GM18870 (cell line): ENCODE results near the gene BLVRA.
"Not testable (repeated sequence)": the region's sequence is repeated elsewhere in the genome, so short reads cannot be mapped to it uniquely, and the experiment has no call there.

ENCODE experiments used
- ATAC-seq: cut with Tn5 transposase; IDR thresholded peaks from one replicate; pipeline ENCODE4 v1.9.1; 2021; ENCODE audit warnings: moderate library complexity; ENCODE audit not compliant: unreplicated experiment

Gene BLVRA

DNA sequence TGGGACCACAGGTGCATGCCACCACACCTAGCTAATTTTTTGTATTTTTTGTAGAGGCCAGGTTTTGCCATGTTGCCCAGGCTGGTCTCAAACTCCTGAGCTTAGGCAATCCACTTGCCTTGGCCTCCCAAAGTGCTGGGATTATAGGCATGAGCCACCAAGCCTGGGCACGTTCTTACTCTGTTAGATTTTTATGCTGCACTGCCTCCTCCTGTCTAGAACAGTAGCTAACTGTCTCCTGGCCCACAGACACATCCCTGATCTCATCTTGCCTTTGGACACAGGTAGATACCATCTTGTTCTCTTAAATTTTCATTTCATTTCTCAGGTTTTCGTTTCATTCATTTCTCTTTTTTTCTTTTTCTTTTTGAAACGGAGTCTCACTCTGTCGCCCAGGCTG, 41.1 kb downstream of the BLVRA start:
- no peak for ATAC-seq

DNA sequence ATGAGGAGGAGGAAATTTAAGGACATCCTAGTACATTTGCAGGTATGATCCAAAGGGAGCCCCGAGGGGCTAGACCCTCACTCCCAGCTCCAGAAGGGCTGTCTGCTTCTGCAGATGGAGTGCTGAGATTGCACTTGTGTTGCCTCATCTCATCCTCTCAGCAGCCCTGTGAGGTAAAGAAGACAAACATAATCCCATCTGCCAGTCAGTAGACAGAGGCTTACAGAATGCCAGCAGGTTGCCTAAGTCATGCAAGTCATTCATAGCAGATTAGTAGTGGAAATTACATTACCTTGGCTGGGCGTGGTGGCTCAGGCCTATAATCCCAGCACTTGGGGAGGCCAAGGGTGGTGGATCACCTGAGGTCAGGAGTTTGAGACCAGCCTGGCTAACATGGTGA, 45.4 kb downstream of the BLVRA start:
- ATAC-seq: no peak

DNA sequence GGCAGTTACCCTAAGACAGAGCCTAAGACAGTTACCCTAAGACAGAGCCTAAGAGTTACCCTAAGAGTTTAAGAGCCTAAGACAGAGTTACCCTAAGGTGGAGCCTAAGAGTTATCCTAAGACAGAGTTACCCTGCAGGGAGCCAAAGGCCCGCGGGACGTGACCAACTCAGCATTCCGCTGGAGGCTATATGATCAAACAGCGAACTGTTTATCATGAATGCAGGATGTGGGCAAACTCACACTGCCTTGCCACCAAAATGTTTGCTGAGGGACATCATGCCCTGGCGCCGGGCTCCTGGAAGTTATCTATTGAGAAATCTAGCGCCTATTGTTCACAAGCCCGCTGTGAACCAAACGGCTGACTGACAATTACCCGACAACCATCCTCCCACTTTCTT, 49.9 kb downstream of the BLVRA start:
- ATAC-seq: no peak

DNA sequence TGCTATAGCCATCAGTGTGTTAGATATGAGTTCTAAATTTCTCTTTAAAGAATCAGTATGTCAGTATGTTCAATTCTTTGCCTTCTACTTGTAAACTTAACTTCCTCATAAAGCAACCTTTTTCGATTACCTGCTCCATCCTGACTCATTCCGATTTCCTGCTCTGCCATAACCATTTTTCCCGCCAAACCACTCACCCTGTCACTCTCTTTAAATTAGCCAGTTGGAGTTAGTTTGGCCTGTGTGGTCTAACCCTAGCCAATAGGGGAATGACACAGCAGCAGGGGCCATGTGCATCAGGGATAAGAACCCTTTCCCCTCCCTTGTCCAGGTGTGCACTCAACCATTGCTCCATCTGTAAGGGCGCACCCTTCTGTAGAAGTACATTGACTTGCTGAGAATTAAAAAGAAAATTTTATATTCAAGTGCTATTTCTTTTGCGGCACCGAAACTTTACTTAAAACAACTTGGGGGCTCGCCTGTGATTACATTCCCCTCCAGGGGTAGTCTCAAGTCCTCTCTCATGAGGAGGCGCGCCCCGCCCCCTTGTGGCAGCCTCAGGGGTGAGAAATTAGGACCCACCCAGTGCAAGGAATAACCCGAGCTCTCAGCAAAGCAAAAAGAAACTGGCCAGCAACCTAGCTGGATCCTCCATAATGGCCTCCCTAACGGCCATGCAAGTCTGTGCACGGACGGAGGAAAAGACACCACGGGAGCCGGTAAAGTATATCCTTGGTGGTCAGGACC, 51.9 kb downstream of the BLVRA start:
- ATAC-seq: not testable (repeated sequence)

DNA sequence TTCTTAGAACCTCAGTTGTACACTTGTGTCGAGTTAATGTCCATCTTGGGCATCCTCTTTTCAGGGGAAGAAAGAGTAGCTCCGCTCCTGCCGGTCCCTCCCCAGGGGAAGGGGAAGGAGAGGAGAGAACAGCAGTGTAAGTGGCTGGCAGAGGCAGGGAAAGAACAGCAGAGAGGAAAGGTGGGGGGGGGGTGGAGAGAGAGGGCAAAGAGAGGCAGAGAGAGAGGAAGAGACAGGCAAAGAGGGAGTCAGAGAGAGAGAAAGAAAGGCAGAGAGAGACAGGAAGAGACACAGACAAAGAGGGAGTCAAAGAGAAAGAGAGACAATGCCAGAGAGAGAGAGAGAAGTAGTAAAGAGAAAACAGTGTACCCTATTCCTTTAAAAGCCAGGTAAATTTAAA, 56.9 kb downstream of the BLVRA start:
- ATAC-seq: no peak

DNA sequence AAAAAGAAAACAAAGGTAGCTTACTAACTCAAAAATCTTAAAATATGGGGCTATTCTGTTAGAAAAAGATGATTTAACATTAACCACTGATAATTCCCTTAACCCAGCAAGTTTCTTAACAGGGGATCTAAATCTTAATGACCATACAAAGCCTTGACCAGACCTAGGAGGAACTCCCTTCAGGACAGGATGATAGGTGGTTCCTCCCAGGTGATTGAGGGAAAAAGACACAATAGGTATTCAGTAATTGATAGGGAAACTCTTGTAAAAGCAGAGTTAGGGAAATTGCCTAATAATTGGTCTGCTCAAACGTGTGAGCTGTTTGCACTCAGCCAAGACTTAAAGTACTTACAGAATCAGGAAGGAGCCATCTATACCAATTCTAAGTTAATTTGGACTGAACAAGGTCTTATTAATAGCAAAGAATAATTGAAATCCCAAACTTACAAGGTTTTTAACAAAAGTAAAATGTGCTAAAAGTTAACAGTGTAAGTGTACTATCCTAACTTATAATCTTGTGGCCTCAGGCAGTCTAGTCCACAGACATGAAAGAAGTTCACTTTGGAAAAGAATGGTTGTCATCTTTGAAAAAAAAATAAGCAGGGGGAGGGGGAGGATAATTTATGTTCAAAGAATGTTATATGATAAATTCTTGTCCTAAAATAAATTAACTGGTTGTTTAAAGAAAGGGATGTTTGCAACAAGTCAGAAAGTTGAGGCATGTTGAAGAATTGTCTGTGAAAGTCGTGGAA, 57.7 kb downstream of the BLVRA start:
- ATAC-seq: not testable (repeated sequence)

DNA sequence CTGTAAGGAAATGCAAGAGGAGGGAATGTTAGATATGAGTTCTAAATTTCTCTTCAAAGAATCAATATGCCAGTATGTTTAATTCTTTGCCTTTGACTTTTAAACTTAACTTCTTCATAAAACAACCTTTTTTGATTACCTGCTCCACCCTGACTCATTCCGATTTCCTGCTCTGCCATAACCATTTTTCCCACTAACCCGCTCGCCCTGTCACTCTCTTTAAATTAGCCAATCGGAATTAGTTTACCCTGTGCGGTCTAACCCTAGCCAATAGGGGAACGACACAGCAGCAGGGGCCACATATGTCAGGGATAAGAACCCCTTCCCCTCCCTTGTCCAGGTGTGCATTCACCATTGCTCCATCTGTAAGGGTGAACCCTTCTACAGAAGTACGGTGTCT, 64.9 kb downstream of the BLVRA start:
- ATAC-seq: not testable (repeated sequence)

DNA sequence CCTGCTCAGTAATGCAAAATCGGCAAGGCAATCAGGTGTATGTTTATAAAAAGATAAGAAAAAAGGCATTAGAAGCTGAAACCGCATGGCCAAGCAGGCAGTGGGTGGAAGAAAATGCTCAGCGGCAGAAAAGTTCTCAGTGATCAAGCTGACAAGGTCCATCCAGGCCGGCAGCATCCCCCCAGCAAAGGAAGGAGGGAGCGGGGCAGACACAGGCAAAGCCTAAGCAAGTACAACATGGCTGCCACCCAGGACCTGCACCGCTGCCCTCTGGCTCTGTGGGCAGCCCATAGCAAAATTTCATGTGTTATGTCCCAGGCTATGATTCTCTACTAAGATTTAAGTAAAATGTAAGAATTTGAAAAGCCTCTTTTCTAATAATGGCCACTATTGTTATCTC, 65.5 kb downstream of the BLVRA start:
- ATAC-seq: no peak

DNA sequence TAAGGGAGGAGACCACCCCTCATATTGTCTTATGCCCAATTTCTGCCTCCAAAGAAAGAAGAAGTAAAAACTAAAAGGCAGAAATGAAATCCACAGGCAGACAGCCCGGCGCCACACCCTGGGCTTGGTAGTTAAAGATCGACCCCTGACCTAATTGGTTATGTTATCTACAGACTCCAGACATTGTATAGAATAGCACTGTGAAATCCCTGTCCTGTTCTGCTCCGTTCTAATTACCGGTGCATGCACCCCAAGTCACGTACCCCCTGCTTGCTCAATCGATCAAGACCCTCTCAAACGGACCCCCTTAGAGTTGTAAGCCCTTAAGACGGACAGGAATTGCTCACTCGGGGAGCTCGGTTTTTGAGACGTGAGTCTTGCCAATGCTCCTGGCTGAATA, 66.0 kb downstream of the BLVRA start:
- not testable (repeated sequence) for ATAC-seq

DNA sequence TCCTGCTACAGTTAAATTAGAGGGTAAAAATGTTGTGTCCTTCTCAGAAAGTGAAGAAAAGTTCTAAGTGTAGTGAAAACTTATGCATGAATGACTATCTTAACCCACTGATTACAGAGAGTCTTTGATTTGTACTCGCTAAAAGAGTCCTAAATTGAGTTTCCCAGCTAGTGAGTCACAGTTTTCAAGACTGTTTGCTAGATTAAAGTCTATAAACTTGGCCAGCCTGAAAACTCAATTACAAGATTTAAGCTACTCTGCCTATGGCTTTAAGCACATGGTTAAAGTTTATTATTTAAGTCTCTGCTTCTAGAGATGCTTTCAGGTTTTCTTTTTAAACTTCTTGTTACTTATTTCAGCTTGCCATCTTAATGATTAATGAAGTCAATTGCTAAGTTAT, 66.5 kb downstream of the BLVRA start:
- no peak for ATAC-seq

DNA sequence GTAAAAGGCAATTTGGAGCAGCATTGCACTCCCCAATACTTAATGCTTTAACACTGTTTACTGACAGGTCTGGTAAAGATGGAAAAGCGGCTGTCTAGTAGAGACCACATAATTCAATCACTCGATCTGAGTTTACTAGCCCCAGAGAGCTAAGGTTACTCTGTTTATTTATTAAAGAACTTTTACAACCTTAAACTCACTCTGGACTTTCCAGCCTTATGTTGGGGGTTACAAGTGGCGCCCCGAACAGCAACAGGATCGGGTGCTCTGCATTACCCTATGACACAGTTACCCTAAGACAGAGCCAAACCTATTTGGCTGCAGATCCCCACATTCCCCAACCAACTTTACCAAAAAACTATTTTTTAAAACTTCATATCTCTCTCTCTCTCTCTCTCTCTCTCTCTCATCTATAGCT, 66.9 kb downstream of the BLVRA start:
- ATAC-seq: no peak

DNA sequence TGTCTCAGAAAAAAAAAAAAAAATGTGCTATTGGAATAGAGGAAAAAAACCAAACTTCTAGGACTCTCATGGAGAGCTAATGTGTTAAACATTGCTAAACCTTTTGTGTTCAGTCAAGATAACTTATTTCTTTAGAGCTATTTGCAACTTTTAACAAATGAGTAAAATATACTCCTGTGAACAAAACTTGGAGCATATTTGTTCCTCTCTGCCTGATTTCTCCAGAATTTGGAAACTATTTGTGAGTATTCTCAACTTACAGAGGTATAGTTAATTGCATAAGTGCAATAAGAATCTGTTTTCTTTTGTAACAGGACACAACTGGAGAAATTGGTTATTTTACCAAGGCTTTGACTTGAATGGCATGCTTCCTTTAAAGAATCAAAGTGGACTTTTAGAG, 72.4 kb downstream of the BLVRA start:
- not testable (repeated sequence) for ATAC-seq

DNA sequence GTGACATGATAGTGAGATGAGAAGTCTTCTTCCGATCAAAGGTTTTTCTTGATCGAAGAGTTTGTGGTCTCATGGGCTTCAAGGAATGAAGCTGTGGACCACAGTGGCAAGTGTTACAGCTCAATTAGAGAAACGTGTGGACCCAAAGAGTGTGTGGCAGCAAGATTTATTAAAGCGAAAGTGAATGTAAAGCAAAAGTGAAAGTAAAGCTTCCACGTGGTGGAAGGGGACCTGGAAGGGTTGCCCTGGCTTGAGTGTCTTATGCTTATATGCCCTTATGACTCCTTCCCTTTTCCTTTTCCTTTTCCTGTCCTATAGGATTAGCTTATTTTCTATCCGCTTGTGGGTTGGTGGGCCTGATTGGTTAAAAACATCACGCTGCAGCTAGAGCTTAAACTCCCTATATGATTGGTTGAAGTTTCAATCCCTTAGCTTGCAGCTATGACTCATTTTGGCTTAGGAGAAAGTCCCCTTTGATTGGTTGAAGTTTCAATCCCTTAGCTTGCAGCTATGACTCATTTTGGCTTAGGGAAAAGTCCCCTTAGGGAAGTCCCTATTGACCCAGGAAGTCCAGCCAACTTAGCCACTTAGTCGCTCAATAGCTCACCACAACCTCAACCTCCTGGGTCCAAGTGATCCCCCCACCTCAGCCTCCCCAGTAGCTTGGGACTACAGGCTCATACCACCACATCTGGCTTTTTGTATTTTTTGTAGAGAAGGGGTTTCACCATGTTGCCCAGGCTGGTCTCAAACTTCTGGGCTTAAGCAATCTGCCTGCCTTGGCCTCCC, 76.2 kb downstream of the BLVRA start:
- peak; percentile 46 for ATAC-seq

DNA sequence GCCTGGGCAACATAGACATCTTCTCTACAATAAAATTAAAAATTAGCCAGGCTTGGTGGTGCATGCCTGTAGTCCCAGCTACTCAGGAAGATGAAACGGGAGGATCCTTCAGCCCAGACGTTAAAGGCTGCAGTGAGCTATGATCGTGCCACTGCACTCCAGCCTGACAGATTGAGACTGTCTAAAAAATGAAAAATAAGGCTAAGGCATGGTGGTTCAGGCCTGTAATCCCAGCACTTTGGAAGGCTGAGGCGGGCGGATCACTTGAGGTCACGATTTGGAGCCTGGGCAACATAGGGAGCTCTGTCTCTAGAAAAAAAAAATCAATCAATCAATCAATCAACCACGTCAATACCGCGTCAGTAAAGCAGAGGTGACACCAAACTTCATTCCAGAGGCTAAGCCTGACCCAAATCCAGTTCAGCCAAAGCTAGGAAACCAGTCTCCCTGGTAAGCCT, 79.8 kb downstream of the BLVRA start:
- ATAC-seq: no peak

DNA sequence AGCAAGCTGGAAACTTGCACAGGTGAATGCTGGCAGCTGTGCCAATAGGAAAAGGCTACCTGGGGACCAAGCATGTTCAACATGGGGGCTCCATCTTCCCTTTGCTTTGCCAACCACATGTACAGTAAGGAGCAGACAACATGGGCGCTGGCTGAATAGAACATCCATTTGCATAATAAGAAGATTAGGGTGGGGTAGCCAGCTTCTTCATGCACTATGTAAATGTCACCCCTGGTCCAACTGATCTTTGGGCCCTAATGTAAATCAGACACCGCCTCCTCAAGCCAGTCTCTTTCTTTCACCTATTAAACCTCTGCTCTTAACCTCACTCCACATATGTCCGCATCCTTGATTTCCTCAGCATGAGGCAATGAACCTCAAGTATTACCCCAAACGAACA, 84.8 kb downstream of the BLVRA start:
- ATAC-seq: no peak

DNA sequence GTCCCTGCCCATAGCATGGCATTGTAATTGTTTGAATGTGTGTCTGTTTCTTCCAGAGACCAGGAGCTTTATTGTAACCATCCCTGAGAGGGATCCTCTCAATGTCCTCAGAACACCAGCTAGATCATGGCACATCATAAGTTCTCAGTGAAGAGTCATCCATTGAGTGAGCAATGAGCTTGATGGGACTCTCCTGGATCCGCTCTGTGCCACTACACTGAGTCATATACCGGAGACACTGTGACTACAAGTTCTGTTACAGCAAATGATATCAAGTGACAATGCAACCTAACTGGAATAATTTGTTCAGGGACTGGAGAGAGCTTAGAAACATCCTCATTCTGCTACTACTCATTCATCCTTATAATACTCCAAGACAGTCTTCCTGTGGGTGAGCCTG, 85.8 kb downstream of the BLVRA start:
- no peak for ATAC-seq

DNA sequence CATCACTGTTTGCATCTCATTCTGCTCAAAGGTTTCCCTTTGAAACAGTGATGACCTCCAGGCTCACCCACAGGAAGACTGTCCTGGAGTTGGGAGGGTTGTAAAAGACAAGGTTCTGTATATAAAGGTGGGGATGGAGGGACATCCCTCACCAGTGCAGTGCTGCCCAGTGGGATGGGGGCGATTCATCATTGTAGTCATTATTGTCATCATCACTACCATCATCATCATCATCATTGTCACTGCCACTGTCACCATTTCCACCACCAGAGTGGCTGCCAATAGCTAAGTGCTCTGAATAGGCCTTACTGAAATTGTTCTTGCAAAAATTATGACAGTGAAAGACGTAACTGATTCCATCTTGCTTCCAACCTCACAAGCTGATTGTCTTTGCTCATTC, 86.2 kb downstream of the BLVRA start:
- ATAC-seq: no peak

DNA sequence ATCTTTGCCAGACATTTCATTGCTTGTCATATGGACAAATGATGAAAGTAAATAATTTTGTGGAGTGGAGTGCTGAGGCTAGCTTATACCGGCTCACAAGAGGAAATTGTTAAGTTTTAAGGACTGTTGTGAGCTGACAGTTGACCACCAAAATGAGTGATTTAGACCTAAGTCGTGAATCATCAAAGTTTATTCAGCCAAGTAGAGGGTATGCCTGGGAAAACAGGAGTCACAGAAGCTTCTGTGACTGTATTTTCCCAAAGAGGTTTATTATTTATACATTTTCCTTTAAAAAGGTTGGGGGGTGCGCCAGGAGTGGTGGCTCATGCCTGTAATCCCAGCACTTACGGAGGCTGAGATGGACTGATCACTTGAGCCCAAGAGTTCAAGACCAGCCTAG, 89.0 kb downstream of the BLVRA start:
- ATAC-seq: no peak

DNA sequence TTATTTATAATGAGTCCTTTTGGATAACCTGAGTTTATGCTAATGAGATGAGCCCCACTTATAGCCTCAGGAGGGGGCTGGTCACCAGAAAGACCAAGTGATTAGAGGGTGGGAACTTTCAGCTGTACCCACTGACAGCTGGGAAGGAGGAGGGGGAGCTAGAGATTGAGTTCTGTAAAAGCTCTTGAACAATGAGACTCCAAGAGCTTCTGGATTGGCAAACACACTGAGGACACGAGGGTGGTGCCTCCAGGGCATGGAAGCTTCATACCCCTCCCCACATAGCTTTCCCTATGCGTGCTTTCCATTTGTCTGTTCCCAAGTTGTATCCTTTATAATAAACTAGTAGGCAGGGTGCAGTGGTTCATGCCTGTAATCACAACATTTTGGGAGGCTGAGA, 90.6 kb downstream of the BLVRA start:
- ATAC-seq: no peak

DNA sequence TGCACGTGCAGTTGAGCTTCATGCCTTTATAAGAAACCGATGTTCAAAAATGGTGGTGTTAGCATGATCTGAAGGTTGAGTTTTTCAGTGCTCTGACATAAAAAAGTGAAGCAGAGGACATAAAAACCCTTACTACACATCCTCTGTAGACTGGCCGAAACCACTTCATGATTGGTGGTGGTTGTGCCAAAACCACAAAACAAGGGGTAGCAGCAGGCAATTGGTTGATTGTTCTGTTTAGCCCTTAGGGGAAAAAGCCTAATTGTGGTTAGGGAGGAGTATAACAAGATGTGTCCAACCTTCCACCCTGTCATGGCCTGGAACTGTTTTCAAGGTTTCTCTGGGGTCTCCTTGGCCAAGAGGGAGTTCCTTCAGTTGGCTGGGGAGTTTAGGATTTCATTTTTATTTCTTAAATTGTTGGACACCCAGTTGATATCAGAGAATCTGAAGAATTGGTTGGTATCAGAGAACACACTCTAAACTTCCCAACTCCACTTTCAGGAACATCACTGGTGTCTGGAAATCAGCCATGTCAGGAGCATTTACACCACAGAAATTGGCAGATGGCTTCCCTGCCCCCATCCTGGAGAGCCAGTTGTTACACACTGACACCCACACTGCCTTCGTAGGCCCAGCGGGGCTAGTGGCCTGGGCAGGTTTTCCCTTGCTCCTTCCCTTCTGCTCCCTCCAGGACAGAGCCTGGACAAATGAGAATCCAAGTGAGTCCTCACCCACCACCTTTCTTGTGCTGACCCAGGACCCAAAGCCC, 92.1 kb downstream of the BLVRA start:
- no peak for ATAC-seq

DNA sequence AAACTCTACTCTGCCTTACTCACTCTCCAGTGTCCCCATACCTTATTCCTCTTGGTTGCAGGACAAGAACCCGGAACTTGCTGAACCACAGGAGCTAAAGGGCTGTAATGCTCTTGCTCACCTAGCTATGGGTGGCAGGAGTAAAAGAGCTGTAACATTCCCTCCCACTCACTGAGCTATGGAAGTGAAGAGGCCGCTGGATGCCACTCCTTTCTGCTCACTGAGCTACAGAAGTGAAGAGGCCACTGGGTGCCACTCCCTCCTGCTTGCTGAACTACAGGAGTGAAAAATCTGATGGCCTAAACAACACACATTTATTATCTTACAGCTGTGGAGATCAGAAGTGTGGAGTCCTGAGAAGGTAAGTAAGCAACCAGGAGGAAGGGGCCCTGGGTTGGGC, 93.3 kb downstream of the BLVRA start:
- ATAC-seq: no peak
